ENCODE measurements around the gene NCKAP1. TPM values are rescaled to one million over a fixed set of nuclear protein-coding genes. Genes with fewer than 3 reads are reported as not detected.

Gene NCKAP1
- total RNA-seq, 1 experiment from 2014 or later = 115 TPM

DNA sequence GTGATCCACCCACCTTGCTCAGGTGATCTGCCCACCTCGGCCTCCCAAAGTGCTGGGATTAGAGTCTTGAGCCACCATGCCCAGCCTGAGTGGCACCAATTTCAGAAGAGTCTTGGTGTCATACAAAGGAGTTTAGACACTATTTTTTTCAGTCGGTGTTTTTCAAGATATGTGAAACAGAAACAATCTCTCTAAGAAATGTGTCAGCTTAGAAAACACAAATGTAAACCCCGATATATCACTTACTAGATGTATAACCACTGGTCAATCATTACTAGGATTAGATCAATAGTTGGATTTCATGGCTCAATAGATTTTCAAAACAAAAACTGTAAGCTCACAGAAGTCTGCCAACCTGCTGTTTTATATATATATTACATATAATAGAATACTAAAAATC is 104.6 kb downstream of the NCKAP1 start (continued):
- TF ChIP-seq ZBTB33 (IDR thresholded peaks at IDR 0.05; ENCODE audit: extremely low read depth, insufficient replicate concordance, low read length) = no peak

GRCh38 chr2:182929972-182930371 is 108.3 kb downstream of the NCKAP1 start:
- POLR2A ChIA-PET = no interaction called here
- no peaks in the 10 kb centered on the region for H3K4me1 ChIP-seq (ENCODE audit: control insufficient read depth in 1 of 2, insufficient read depth in 2 of 2, low read length in 2 of 2)
- H3K4me2 ChIP-seq (ENCODE audit: low read length) = no peak overlapping the region
- no peaks in the 10 kb centered on the region for H3K9me3 ChIP-seq (ENCODE audit: control insufficient read depth in 1 of 2, insufficient read depth in 1 of 2, low read depth in 1 of 2, low read length in 2 of 2)
- intact Hi-C loops (cut with micrococcal nuclease) = no loop called here
- no peaks in the 10 kb centered on the region for H3K9me2 ChIP-seq (ENCODE audit: insufficient read depth)
- H2AFZ ChIP-seq (ENCODE audit: low read depth, low read length, poor library complexity, severe bottlenecking) = no peak overlapping the region
- CTCF ChIA-PET = no interaction called here
- H3K36me3 ChIP-seq (ENCODE audit: control insufficient read depth in 1 of 2, insufficient read depth in 2 of 2, low read length in 2 of 2) = peaks cover 17 to 19% of the 10 kb centered on the region in 2 experiments; a peak in 3 of 4 replicates
- no peak overlapping the region for H3K4me3 ChIP-seq (replicated peaks in 1 of 2; ENCODE audit: low read depth in 1 of 2, low read length in 2 of 2)
- no peak overlapping the region for H3K27ac ChIP-seq (ENCODE audit: low read depth, low read length)
- no peak for DNase-seq (ENCODE audit: low read depth, low spot score)
- no peaks in the 10 kb centered on the region for H4K20me1 ChIP-seq (ENCODE audit: insufficient read depth)
- no peak overlapping the region for H3K9ac ChIP-seq (ENCODE audit: low read length)
- no TSS peak for BruUV-seq (replicated peaks)
- no peaks in the 10 kb centered on the region for H3K27me3 ChIP-seq (ENCODE audit: insufficient read depth, low read length)
- RAD21 ChIA-PET (ENCODE audit: low non-redundant PET in 1 of 2, low total read pairs in 2 of 2, uncharacterized antibody in 2 of 2, unreplicated experiment in 2 of 2) = no interaction called here
- no peaks in the 10 kb centered on the region for H3K79me2 ChIP-seq (ENCODE audit: insufficient read depth, low read length)
- ATAC-seq = no peak
- TF ChIP-seq, protein P1, sequence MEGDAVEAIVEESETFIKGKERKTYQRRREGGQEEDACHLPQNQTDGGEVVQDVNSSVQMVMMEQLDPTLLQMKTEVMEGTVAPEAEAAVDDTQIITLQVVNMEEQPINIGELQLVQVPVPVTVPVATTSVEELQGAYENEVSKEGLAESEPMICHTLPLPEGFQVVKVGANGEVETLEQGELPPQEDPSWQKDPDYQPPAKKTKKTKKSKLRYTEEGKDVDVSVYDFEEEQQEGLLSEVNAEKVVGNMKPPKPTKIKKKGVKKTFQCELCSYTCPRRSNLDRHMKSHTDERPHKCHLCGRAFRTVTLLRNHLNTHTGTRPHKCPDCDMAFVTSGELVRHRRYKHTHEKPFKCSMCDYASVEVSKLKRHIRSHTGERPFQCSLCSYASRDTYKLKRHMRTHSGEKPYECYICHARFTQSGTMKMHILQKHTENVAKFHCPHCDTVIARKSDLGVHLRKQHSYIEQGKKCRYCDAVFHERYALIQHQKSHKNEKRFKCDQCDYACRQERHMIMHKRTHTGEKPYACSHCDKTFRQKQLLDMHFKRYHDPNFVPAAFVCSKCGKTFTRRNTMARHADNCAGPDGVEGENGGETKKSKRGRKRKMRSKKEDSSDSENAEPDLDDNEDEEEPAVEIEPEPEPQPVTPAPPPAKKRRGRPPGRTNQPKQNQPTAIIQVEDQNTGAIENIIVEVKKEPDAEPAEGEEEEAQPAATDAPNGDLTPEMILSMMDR (IDR thresholded peaks at IDR 0.05 in 2 of 3, conservative IDR thresholded peaks at IDR 0.05 in 1 of 3; ENCODE audit: borderline replicate concordance in 1 of 3, insufficient read depth in 1 of 3, low read depth in 2 of 3, low read length in 2 of 3) = no peak
- TF ChIP-seq ZBTB33 (IDR thresholded peaks at IDR 0.05; ENCODE audit: extremely low read depth, insufficient replicate concordance, low read length) (no peak), EGR1 (IDR thresholded peaks at IDR 0.05; ENCODE audit: low read depth) (no peak), RAD21 (IDR thresholded peaks at IDR 0.05; ENCODE audit: low read depth) (no peak), JUND (IDR thresholded peaks at IDR 0.05) (no peak), EZH2phosphoT487 (IDR thresholded peaks at IDR 0.05; ENCODE audit: borderline replicate concordance) (no peak), REST (IDR thresholded peaks at IDR 0.05; ENCODE audit: low read depth) (no peak), EZH2 (IDR thresholded peaks at IDR 0.05) (no peak), FOSL1 (IDR thresholded peaks at IDR 0.05; ENCODE audit: low read depth) (no peak), ATF3 (IDR thresholded peaks at IDR 0.05) (no peak), CBX3 (IDR thresholded peaks at IDR 0.05; ENCODE audit: low read depth) (no peak), POLR2AphosphoS5 (IDR thresholded peaks at IDR 0.05; ENCODE audit: low read depth, low read length) (no peak), CEBPB (IDR thresholded peaks at IDR 0.05; ENCODE audit: low read depth) (no peak), MAX (IDR thresholded peaks at IDR 0.05) (no peak), SIN3A (IDR thresholded peaks at IDR 0.05; ENCODE audit: low read depth) (no peak), ELF1 (IDR thresholded peaks at IDR 0.05; ENCODE audit: borderline replicate concordance, low read depth) (no peak)
